Parathyroid adenoma (tissue), 2 donors: ENCODE measurements around the gene IFT43.

ENCODE experiments used
- H2AFZ ChIP-seq: fragments of 300-600 bp; sonication (generic); one replicate; pipeline ENCODE4 v1.7.0; 2017; ENCODE audit warnings: antibody characterized with exemption, mild to moderate bottlenecking
- H3K27ac ChIP-seq: fragments of 300-600 bp; sonication (generic); one replicate; pipeline ENCODE4 v1.7.0; 2017
- H3K27me3 ChIP-seq: fragments of 300-600 bp; sonication (generic); one replicate; pipeline ENCODE4 v1.7.0; 2017; ENCODE audit warnings: low read length; ENCODE audit not compliant: control insufficient read depth, insufficient read depth
- H3K36me3 ChIP-seq: fragments of 300-600 bp; sonication (generic); one replicate; pipeline ENCODE4 v1.7.0; 2017; ENCODE audit warnings: low read length; ENCODE audit not compliant: control insufficient read depth, insufficient read depth
- H3K4me1 ChIP-seq: fragments of 300-600 bp; sonication (generic); one replicate; pipeline ENCODE4 v1.7.0; 2017; ENCODE audit warnings: control low read depth
- H3K4me2 ChIP-seq: fragments of 300-600 bp; sonication (generic); one replicate; pipeline ENCODE4 v1.7.0; 2017; ENCODE audit warnings: low read length
- H3K4me3 ChIP-seq: fragments of 300-600 bp; sonication (generic); one replicate; pipeline ENCODE4 v1.7.0; 2017; ENCODE audit warnings: low read depth, low read length
- H3K79me2 ChIP-seq: fragments of 300-600 bp; sonication (generic); one replicate; pipeline ENCODE4 v1.7.0; 2017; ENCODE audit warnings: control low read depth
- H3K9ac ChIP-seq: fragments of 300-600 bp; sonication (generic); one replicate; pipeline ENCODE4 v1.7.0; 2017; ENCODE audit warnings: mild to moderate bottlenecking
- H3K9me3 ChIP-seq: fragments of 300-600 bp; sonication (generic); one replicate; pipeline ENCODE4 v1.7.0; 2017; ENCODE audit warnings: low read length; ENCODE audit not compliant: control insufficient read depth
- CTCF ChIP-seq: fragments of 300-600 bp; sonication (generic); IDR thresholded peaks from one replicate; pipeline ENCODE4 v1.7.0; 2017; ENCODE audit warnings: antibody characterized with exemption, mild to moderate bottlenecking
- donor health status: primary hyperparathyroidism.

IFT43 gene

GRCh38 chr14:76098916-76099675 is 113.5 kb downstream of the IFT43 start:
- H3K4me1 ChIP-seq, result no peaks in the 10 kb centered on the region
- H3K4me2 ChIP-seq, result no peak overlapping the region
- no peak overlapping the region for H3K27ac ChIP-seq
- no peak overlapping the region for H3K4me3 ChIP-seq
- H3K36me3 ChIP-seq, result no peaks in the 10 kb centered on the region
- H3K27me3 ChIP-seq, result no peaks in the 10 kb centered on the region
- no peaks in the 10 kb centered on the region for H3K79me2 ChIP-seq
- no peak overlapping the region for H2AFZ ChIP-seq
- no peaks in the 10 kb centered on the region for H3K9me3 ChIP-seq
- TF ChIP-seq CTCF, result no peak
- H3K9ac ChIP-seq, result no peak overlapping the region

- no peak overlapping the region for H3K9ac ChIP-seq
- no peaks in the 10 kb centered on the region for H3K27me3 ChIP-seq
- no peak overlapping the region for H2AFZ ChIP-seq
- H3K36me3 ChIP-seq, result no peaks in the 10 kb centered on the region
- H3K4me1 ChIP-seq, result no peaks in the 10 kb centered on the region
- no peak for TF ChIP-seq CTCF
- no peaks in the 10 kb centered on the region for H3K79me2 ChIP-seq
- no peak overlapping the region for H3K4me3 ChIP-seq
- no peak overlapping the region for H3K4me2 ChIP-seq
- H3K27ac ChIP-seq, result no peak overlapping the region
- H3K9me3 ChIP-seq, result no peaks in the 10 kb centered on the region
Measured at GRCh38 chr14:76100236-76100635, 114.7 kb downstream of the IFT43 start.

GRCh38 chr14:76101391-76102379 is 116.1 kb downstream of the IFT43 start:
- TF ChIP-seq CTCF, result no peak
- no peaks in the 10 kb centered on the region for H3K36me3 ChIP-seq
- H3K79me2 ChIP-seq, result no peaks in the 10 kb centered on the region
- H2AFZ ChIP-seq, result no peak overlapping the region
- no peaks in the 10 kb centered on the region for H3K27me3 ChIP-seq
- no peak overlapping the region for H3K4me2 ChIP-seq
- no peaks in the 10 kb centered on the region for H3K4me1 ChIP-seq
- H3K4me3 ChIP-seq, result no peak overlapping the region
- H3K9ac ChIP-seq, result no peak overlapping the region
- no peak overlapping the region for H3K27ac ChIP-seq
- H3K9me3 ChIP-seq, result no peaks in the 10 kb centered on the region

GRCh38 chr14:76104802-76105355 is 119.3 kb downstream of the IFT43 start:
- Histone ChIP-seq H2AFZ (no peak overlapping the region), H3K9me3 (no peaks in the 10 kb centered on the region), H3K27ac (no peak overlapping the region), H3K27me3 (no peaks in the 10 kb centered on the region), H3K4me3 (no peak overlapping the region), H3K4me1 (peaks cover 8% of the 10 kb centered on the region), H3K79me2 (no peaks in the 10 kb centered on the region), H3K36me3 (no peaks in the 10 kb centered on the region), H3K4me2 (no peak overlapping the region), H3K9ac (no peak overlapping the region)
- no peak for TF ChIP-seq CTCF
